Neutrophil (primary cell): ENCODE measurements around the gene FAM107A.

Experiments used
- H3K27ac ChIP-seq: fragments of 200-600 bp; sonication (generic); 2 replicates; pipeline ENCODE4 v1.5.1; 2016; ENCODE audit warnings: mild to moderate bottlenecking, moderate library complexity
- H3K27me3 ChIP-seq: fragments of 200-600 bp; sonication (generic); 2 replicates; pipeline ENCODE4 v1.6.0; 2016; ENCODE audit warnings: mild to moderate bottlenecking
- H3K36me3 ChIP-seq: fragments of 200-600 bp; sonication (generic); 2 replicates; pipeline ENCODE4 v1.5.1; 2017
- H3K4me1 ChIP-seq, 2 experiments: fragments of 200-600 bp in 1 of 2; sonication (generic) in 1 of 2; 1 replicate in 1 of 2; 2 replicates in 1 of 2; pipeline versions ENCODE4 v1.5.1 to v1.6.1; 2013 to 2016; ENCODE audit warnings: low read depth in 1 of 2, low read length in 1 of 2, mild to moderate bottlenecking in 1 of 2, moderate library complexity in 1 of 2; ENCODE audit not compliant: control insufficient read depth in 1 of 2, insufficient read depth in 1 of 2
- H3K4me3 ChIP-seq, 2 experiments: fragments of 200-600 bp in 1 of 2; sonication (generic) in 1 of 2; 1 replicate in 1 of 2; 2 replicates in 1 of 2; pipeline ENCODE4 v1.5.1; 2013 to 2016; ENCODE audit warnings: low read depth in 1 of 2, low read length in 1 of 2, mild to moderate bottlenecking in 1 of 2, moderate library complexity in 1 of 2
- H3K9me3 ChIP-seq: fragments of 200-600 bp; sonication (generic); 2 replicates; pipeline ENCODE4 v1.5.1; 2016
- CTCF ChIP-seq: fragments of 200-600 bp; sonication (generic); IDR thresholded peaks from 2 replicates; pipeline ENCODE4 v1.5.1; 2016; ENCODE audit warnings: antibody characterized with exemption

Gene FAM107A

DNA sequence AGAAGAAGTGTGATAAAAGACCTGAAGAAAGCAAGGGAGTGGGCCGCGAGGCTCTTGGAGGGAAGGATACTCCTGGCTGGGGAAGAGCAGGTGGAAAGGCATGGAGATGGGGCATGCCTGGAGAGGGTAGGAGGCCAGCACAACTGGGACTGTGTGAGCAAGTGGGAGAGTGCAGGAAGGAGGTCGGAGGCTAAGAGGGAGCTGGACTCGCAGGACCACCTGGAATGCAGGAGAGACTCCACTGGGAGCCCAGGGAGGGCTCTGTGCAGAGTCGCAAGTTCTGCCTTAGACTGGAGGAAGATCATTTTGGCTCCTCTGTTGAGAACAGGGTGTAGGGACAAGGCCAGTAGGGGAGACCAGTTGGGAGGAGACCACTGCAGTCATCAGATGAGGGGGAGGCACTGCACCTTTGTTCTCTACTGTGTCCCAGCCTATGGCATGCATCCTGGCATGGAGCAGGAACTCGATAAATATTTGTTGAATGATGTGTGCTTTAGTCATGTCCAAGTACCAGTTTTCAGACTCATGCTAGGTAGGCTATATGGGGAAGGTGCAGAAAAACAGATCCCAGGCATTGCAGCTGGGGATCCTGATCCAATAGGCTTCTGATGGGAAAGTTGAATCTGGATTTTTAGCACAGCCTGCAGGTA lies 13.7 kb downstream of the FAM107A start:
- no peaks in the 10 kb centered on the region for H3K4me1 ChIP-seq
- no peak overlapping the region for H3K4me3 ChIP-seq
- no peaks in the 10 kb centered on the region for H3K9me3 ChIP-seq
- TF ChIP-seq CTCF = no peak
- no peaks in the 10 kb centered on the region for H3K36me3 ChIP-seq
- H3K27me3 ChIP-seq = no peaks in the 10 kb centered on the region
- no peak overlapping the region for H3K27ac ChIP-seq

DNA sequence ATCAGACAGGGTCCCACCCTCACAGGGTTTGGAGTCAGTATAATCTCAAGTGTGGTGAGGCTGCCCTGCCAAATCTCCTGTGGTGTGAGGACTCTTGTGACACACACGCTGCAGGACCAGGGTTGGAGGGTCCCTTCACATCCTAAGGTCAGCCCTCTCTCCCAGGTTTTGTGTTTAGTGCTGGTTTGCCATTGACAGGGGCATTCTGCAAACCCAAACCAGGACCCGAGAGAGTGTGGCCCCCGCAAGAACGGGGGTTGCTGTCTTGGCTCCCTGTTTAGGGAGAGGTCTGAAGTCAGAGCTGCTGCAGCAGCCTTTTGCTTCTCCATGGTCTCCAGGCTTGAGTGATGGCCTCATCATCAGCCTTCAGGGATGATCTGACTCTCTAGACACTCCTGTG lies 14.7 kb downstream of the FAM107A start:
- Histone ChIP-seq H3K36me3 (no peaks in the 10 kb centered on the region), H3K4me1 (no peaks in the 10 kb centered on the region), H3K27me3 (no peaks in the 10 kb centered on the region), H3K4me3 (no peak overlapping the region), H3K27ac (no peak overlapping the region), H3K9me3 (no peaks in the 10 kb centered on the region)
- no peak for TF ChIP-seq CTCF

- no peak overlapping the region for H3K27ac ChIP-seq
- no peaks in the 10 kb centered on the region for H3K4me1 ChIP-seq
- no peak for TF ChIP-seq CTCF
- H3K27me3 ChIP-seq = no peaks in the 10 kb centered on the region
- no peaks in the 10 kb centered on the region for H3K9me3 ChIP-seq
- no peak overlapping the region for H3K4me3 ChIP-seq
- H3K36me3 ChIP-seq = no peaks in the 10 kb centered on the region
Observed at GRCh38 chr3:58560771-58561311, 16.4 kb downstream of the FAM107A start.

DNA sequence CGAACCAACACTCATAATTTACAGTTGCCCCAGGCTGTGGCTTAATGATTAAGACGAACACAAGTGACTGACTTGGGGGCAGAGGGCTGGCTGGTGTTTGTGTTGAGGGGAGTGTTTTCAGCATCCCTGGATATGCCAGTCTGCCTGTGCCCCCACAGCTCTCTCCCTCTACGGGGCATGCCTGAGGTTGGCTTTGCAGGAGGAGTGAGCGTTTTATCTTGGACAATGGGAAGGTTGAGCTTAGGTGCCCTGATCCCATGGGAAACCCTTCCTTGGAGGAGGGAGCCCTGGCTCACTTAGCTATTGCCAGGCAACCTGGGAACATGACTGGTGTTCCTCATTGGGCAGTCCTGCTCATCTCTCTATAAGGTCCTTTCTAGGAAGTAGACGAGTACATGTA lies 17.6 kb downstream of the FAM107A start:
- Histone ChIP-seq H3K27ac (no peak overlapping the region), H3K36me3 (no peaks in the 10 kb centered on the region), H3K27me3 (no peaks in the 10 kb centered on the region), H3K4me3 (no peak overlapping the region), H3K4me1 (no peaks in the 10 kb centered on the region), H3K9me3 (no peaks in the 10 kb centered on the region)
- TF ChIP-seq CTCF = no peak

DNA sequence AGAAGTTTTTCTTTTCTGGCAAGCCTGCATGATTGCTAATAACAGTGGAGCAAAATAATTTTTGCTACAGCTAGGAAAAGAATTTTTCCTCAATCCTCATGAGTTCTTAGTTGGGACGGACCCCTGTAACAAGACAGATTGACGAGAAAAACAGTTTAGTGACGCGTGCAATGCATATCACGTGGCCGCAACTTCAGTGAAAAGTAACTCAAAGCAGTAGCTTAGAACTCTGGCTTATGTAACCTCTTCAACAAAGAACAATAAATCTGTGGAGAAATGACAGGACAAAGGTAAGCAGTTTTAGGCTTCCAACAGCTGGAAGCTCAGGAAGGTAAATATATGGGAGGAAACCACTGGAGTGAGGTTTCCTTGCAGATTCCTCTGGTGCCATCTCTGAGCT lies 19.7 kb downstream of the FAM107A start:
- H3K36me3 ChIP-seq = no peaks in the 10 kb centered on the region
- H3K27ac ChIP-seq = no peak overlapping the region
- no peaks in the 10 kb centered on the region for H3K27me3 ChIP-seq
- no peak overlapping the region for H3K4me3 ChIP-seq
- TF ChIP-seq CTCF = no peak
- no peaks in the 10 kb centered on the region for H3K9me3 ChIP-seq
- H3K4me1 ChIP-seq = no peaks in the 10 kb centered on the region
